NCI-H1092 treated with DMSO at 0.1 percent for 48 hours (cell line): ENCODE data around the gene SNW1.
"Not testable (repeated sequence)": the region's sequence is repeated elsewhere in the genome, so short reads cannot be mapped to it uniquely, and the experiment has no call there.

ENCODE experiments used
- DNase-seq: peaks from one replicate; lab custom pipeline; 2025; lab: John Stamatoyannopoulos, UW

The SNW1 gene

GRCh38 chr14:77760381-77761204, at the start of gene SNW1:
Gene SNW1, minus strand, starts transcription at chr14:77761156. Its CDS starts 29 bp downstream, at chr14:77761127.
- DNase-seq = peak; percentile 96

GRCh38 chr14:77809011-77809410, 48.1 kb upstream of the SNW1 start:
- DNase-seq = no peak

GRCh38 chr14:77808250-77808649, 47.3 kb upstream of the SNW1 start:
- DNase-seq = no peak

GRCh38 chr14:77805706-77806105, 44.8 kb upstream of the SNW1 start:
- no peak for DNase-seq

GRCh38 chr14:77804592-77804991, 43.6 kb upstream of the SNW1 start:
- no peak for DNase-seq

- no peak for DNase-seq
Measured at GRCh38 chr14:77800814-77801213, 39.9 kb upstream of the SNW1 start.

- peak; percentile 83 for DNase-seq
Measured at GRCh38 chr14:77799863-77800730, 39.1 kb upstream of the SNW1 start, which contains the start of gene ADCK1. Gene ADCK1, plus strand, starts transcription at chr14:77800109. Its CDS starts 18,870 bp downstream, at chr14:77818979.

GRCh38 chr14:77799456-77799855, 38.5 kb upstream of the SNW1 start:
- not testable (repeated sequence) for DNase-seq

- no peak for DNase-seq
Measured at GRCh38 chr14:77794357-77794756, 33.4 kb upstream of the SNW1 start.

GRCh38 chr14:77793255-77793654, 32.3 kb upstream of the SNW1 start:
- DNase-seq = not testable (repeated sequence)

GRCh38 chr14:77791225-77791600, 30.3 kb upstream of the SNW1 start:
- no peak for DNase-seq

- DNase-seq = no peak
Measured at GRCh38 chr14:77790566-77791224, 29.7 kb upstream of the SNW1 start.

- DNase-seq = no peak
Measured at GRCh38 chr14:77786148-77786547, 25.2 kb upstream of the SNW1 start.

- no peak for DNase-seq
Measured at GRCh38 chr14:77782202-77782601, 21.2 kb upstream of the SNW1 start.

- not testable (repeated sequence) for DNase-seq
Measured at GRCh38 chr14:77773966-77774365, 13.0 kb upstream of the SNW1 start.

GRCh38 chr14:77768442-77769069, 7.6 kb upstream of the SNW1 start:
- not testable (repeated sequence) for DNase-seq

GRCh38 chr14:77763978-77764377, 3.0 kb upstream of the SNW1 start:
- DNase-seq = no peak

- no peak for DNase-seq
Measured at GRCh38 chr14:77763316-77763715, 2.4 kb upstream of the SNW1 start.

- peak; percentile 33 for DNase-seq
Measured at GRCh38 chr14:77761205-77761931, 412 bp upstream of the SNW1 start.

- no peak for DNase-seq
Measured at GRCh38 chr14:77752799-77753516, 8.0 kb downstream of the SNW1 start.
